T-helper 17 cell (primary cell): ENCODE measurements around the gene IGSF8. TPM values are rescaled to one million over a fixed set of nuclear protein-coding genes. Genes with fewer than 3 reads are reported as not detected.
"Not testable (repeated sequence)": the region's sequence is repeated elsewhere in the genome, so short reads cannot be mapped to it uniquely, and the experiment has no call there.

Experiments
- ATAC-seq: fragments of 150-1000 bp; cut with Tn5 transposase; 2 replicates; pipeline ENCODE4 v1.10.0; 2021; ENCODE audit warnings: mild to moderate bottlenecking, moderate library complexity
- DNase-seq, 3 donors: peaks; one replicate each; pipeline versions ENCODE4 v3.0.0 to v3.0.0-alpha.2; 2020 to 2021
- H3K9me3 ChIP-seq: one replicate; pipeline ENCODE4 v1.7.0; 2013; ENCODE audit warnings: low read length, mild to moderate bottlenecking; ENCODE audit not compliant: control insufficient read depth, poor library complexity, severe bottlenecking
- H3K27ac Mint-ChIP-seq: one replicate; pipeline ENCODE4 v1.8.0; 2022; ENCODE audit warnings: mild to moderate bottlenecking, moderate library complexity, mixed read lengths
- H3K27me3 Mint-ChIP-seq: one replicate; pipeline ENCODE4 v1.8.0; 2022; ENCODE audit warnings: mixed read lengths
- H3K36me3 Mint-ChIP-seq: one replicate; pipeline ENCODE4 v1.8.0; 2022; ENCODE audit warnings: low read depth, mixed read lengths
- H3K4me1 Mint-ChIP-seq: one replicate; pipeline ENCODE4 v1.8.0; 2022; ENCODE audit warnings: mild to moderate bottlenecking, mixed read lengths
- H3K4me3 Mint-ChIP-seq: one replicate; pipeline ENCODE4 v1.8.0; 2022; ENCODE audit warnings: mild to moderate bottlenecking, moderate library complexity, mixed read lengths
- total RNA-seq, 4 donors: library from RNA in 2 of 4; stranded (reverse) in 2 of 4; gene quantifications; one replicate each; pipeline ENCODE4 v1.2.3 and lab custom pipeline; 2022 to 2026

Gene IGSF8
- total RNA-seq, 2 donors from 2014 or later, result 29.3 to 36.8 TPM

DNA sequence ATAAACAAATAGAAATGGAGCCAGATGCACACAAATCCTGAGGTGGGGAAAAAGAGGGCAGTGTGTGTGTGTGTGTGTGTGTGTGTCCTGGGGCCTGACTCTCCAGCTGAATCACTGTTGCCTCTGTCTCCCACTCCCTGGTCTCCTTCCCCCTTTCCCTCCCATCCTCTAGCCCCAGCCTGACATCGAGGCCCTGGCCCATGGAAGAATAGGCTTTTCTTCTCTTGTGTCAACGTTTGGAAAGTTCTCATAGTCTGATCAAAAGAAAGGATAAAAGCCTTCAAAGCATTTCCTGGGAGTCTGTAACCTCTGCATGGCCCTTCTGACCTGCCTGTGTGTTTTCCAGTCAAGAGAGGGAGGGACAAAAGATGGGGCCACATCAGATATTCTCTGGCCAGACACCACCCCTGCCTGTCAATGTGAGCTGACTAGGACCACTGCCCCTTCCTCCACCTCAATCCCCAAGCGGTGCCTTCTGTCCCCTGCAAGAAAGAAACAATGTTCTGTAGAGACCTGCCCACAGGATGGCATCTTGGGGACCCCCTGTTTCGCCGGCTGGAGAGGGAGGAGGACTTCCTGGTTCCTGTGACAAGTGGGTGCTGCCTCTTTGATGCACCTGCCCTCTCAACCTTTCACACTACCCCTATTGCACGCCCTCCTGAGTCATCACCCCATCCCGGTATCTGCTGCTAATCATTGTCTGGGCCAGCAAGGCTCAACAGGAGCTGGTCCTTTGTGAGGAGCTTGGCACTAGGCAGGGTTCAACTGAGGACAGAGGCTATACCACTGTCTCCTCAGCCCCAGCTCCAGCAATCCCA lies 44.7 kb downstream of the IGSF8 start:
- Mint-ChIP-seq H3K4me3 (no peak overlapping the region), H3K36me3 (peaks cover 23% of the 10 kb centered on the region), H3K4me1 (peaks cover 8% of the 10 kb centered on the region), H3K27ac (no peak overlapping the region), H3K27me3 (peaks cover 98% of the 10 kb centered on the region)
- no peak for DNase-seq
- no peak for ATAC-seq
- no peaks in the 10 kb centered on the region for H3K9me3 ChIP-seq

DNA sequence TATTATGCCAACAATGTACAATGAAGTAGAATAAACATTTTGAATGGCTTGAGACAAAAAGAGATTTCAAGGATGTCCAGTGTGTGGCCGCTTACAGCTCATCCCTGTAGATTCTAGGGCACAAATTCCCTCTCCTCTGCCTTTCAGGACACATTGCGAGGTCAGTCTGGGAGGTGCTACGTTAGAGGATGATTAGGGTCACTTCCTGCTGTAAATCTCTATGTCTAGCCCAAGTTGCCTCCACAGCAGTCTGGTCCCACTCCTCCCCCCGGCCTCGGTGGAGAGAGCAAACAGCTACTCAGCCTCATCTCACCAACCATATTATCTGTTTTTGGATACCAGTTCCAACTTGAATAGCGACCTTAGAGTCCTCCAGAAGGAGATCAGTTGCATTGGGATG lies 45.5 kb downstream of the IGSF8 start:
- Mint-ChIP-seq H3K4me3 (no peak overlapping the region), H3K36me3 (peaks cover 26% of the 10 kb centered on the region), H3K27me3 (peaks cover 98% of the 10 kb centered on the region), H3K4me1 (peaks cover 11% of the 10 kb centered on the region), H3K27ac (no peak overlapping the region)
- DNase-seq, result no peak
- no peak for ATAC-seq
- H3K9me3 ChIP-seq, result no peaks in the 10 kb centered on the region

DNA sequence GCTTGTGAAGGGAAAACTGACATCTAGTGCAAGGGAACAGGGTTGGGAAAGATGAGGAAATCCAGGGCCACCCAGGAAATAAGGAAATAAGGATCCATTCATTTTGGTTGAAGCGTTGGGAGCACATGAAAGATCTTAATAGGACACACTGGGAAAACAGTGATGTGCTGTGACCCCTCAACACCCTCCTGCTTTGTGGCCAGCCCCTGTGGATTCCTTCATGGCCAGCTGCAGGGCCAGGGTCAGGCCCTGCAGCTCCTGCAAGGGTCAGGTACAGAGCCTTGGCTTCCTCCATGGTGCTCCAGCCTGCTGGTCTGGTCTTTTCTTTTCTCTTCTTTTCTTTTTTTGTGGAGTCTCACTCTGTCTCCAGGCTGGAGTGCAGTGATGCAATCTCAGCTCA lies 47.8 kb downstream of the IGSF8 start:
- H3K4me1 Mint-ChIP-seq, result peaks cover 22% of the 10 kb centered on the region
- peaks cover 94% of the 10 kb centered on the region for H3K27me3 Mint-ChIP-seq
- no peak overlapping the region for H3K4me3 Mint-ChIP-seq
- H3K27ac Mint-ChIP-seq, result no peak overlapping the region
- H3K9me3 ChIP-seq, result no peaks in the 10 kb centered on the region
- ATAC-seq (no peak), DNase-seq (no peak)
- H3K36me3 Mint-ChIP-seq, result peaks cover 16% of the 10 kb centered on the region

DNA sequence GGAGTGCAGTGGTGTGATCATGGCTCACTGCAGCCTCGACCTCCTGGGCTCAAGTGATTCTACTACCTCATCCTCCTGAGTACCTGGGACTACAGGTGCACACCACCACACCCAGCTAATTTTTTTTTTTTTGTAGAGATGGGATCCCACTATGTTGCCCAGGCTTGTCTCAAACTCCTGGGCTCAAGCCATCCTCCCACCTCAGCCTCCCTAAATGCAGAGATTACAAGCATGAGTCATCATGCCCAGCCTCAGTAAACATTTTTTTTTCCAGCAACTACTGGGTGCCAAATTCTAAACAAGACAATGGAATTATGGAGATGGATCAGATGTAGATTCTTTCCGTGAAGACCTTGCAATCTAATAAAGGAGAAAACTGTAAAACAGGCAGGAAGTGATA lies 48.2 kb downstream of the IGSF8 start:
- H3K27ac Mint-ChIP-seq, H3K4me3 Mint-ChIP-seq, H3K9me3 ChIP-seq, ATAC-seq, DNase-seq: not testable (repeated sequence)
- Mint-ChIP-seq H3K36me3 (peaks cover 16% of the 10 kb centered on the region), H3K4me1 (peaks cover 22% of the 10 kb centered on the region), H3K27me3 (peaks cover 94% of the 10 kb centered on the region)

DNA sequence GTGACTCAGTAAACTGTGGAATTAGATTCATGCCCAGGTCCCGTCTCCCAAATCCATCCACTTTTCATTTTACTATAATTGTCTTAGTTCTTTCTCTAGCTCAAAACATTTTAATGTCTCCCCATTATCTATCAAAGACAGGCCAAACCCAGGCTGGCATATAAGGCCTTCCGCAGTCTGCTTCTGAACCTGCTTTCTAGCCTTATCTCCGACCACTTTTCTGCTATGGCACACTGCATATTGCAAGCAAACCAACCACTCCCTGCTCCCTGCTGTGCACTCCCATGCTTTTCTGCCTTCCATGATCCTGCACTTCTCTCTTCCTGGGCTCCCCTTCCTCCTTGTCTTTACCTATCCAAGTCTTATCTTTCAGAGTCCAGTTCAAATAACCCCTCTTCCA lies 49.3 kb downstream of the IGSF8 start:
- no peaks in the 10 kb centered on the region for H3K9me3 ChIP-seq
- H3K36me3 Mint-ChIP-seq, result peaks cover 12% of the 10 kb centered on the region
- no peak overlapping the region for H3K4me3 Mint-ChIP-seq
- peaks cover 94% of the 10 kb centered on the region for H3K27me3 Mint-ChIP-seq
- DNase-seq (no peak), ATAC-seq (no peak)
- H3K4me1 Mint-ChIP-seq, result peaks cover 22% of the 10 kb centered on the region
- no peak overlapping the region for H3K27ac Mint-ChIP-seq

DNA sequence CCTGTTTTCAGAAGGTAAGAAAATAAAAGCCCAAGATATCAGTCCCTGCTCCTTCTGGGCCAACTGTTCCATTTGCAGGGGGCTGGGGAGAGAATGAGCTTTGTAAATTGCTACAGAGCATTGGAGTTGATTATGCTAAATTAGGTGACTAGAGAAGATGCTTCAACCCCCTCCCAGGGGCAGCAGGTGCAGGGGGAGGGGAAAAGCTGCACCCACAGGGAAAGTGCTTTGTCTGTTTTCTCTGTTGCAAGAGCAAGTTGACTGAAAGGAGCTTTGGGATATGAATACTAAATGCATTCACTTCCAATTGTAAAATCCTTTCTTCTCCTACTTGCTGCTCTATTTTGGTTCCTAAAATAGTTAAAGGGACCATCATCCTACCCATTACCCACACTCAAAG lies 50.1 kb downstream of the IGSF8 start:
- Mint-ChIP-seq H3K36me3 (peaks cover 12% of the 10 kb centered on the region), H3K4me3 (no peak overlapping the region), H3K27ac (no peak overlapping the region), H3K4me1 (peaks cover 22% of the 10 kb centered on the region), H3K27me3 (peaks cover 86% of the 10 kb centered on the region)
- ATAC-seq (no peak), DNase-seq (no peak)
- no peaks in the 10 kb centered on the region for H3K9me3 ChIP-seq

DNA sequence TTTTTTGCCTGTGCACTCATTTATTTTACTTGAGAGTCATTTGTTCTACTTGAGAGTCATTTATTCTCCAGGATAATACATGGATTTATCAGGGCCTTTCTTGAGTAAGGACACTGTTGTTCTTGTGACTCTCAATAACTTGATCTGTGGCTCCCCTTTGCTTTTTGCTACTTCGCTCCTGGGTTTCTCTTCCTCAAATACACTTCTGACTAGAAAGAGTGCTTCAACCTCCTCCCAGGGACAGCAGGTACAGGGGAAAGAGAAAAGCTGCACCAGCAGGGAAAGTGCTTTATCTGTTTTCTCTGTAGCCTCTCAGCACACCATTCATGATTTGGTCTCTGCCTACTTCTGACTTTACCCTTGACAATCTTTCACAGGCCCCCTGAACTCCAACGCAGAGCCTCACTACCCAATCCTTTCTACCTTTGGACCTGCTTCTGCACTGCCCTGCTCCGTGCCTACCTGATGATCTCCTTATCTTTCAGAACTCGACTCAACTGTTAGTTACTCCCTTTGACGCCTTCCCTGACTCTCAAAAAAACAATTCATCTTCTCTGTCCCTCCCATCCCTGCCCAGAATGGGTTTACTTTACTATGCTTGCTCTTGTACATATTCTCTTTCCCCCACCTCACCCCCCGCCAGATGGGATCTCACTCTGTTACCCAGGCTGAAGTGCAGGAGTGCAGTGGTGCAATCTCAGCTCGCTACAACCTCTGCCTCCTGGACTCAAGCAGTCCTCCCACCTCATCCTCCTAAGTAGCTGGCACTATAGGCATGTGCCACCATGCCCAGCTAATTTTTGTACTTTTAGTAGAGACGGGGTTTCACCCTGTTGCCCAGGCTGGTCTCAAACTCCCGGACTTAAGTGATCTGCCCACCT lies 51.1 kb downstream of the IGSF8 start:
- H3K27ac Mint-ChIP-seq, result no peak overlapping the region
- ATAC-seq, result peak; percentile 21

DNA sequence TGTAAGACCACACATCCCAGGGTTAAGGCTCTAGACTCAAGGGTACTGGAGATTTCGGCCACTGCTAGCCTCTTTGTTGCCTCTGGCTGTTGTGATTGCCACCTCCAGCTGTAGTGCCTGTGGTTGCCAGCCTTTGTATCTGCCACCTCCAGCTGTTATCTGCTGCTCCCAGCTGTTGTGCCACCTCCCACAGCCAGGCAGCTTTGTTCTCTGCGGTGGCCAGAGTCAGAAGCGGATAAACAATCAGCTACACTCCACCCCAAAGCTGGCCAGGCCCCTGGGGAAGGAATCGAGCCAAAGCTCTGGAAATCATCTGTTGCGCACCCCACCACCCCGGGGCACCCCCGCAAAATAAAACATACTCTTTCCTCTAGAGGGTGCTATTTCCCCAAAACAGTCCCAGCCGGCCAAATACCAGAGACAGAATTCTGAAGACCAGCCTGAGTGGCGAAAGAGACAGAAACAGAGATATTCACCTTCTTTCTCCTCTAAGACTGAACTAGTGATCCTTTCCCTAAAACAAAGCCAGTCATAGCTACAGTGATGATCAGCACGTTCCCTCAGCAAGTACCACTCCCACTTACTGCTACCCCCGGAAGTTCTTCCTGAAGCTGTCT lies 51.8 kb downstream of the IGSF8 start:
- Mint-ChIP-seq H3K4me3 (peak overlapping the region; percentile 76), H3K36me3 (peaks cover 9% of the 10 kb centered on the region), H3K4me1 (peaks cover 15% of the 10 kb centered on the region), H3K27ac (no peak overlapping the region), H3K27me3 (peaks cover 69% of the 10 kb centered on the region)
- DNase-seq, result peak in 1 of 3 donors; percentile 23
- H3K9me3 ChIP-seq, result no peaks in the 10 kb centered on the region
- peak; percentile 84 for ATAC-seq

More for the DNA sequence above, 51.1 kb downstream of the IGSF8 start:
- no peak for DNase-seq
- peaks cover 12% of the 10 kb centered on the region for H3K36me3 Mint-ChIP-seq
- H3K4me3 Mint-ChIP-seq, result peak overlapping the region; percentile 76
- H3K4me1 Mint-ChIP-seq, result peaks cover 20% of the 10 kb centered on the region
- H3K9me3 ChIP-seq, result no peaks in the 10 kb centered on the region
- H3K27me3 Mint-ChIP-seq, result peaks cover 76% of the 10 kb centered on the region

DNA sequence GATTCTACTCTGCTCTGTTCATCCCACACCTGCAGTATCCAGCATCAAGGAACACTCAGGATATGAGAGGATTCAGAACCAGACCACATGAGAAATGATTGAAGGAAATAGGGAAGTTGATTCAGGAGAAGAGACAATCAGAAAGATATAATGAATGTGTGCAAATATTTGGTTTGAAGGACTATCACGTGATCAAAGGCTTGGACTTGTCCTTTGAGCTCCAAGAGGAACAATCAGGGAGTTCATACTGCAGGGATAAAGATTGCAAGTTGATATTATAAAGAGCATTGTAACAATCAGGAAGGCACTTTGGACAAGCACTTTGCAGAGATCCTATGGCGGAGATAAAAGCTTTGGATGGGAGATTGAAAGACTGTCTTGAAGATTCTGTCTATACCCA lies 52.8 kb downstream of the IGSF8 start:
- Mint-ChIP-seq H3K36me3 (peaks cover 8% of the 10 kb centered on the region), H3K4me1 (peaks cover 15% of the 10 kb centered on the region), H3K27ac (peak overlapping the region; percentile 6), H3K27me3 (peaks cover 59% of the 10 kb centered on the region), H3K4me3 (no peak overlapping the region)
- no peaks in the 10 kb centered on the region for H3K9me3 ChIP-seq
- DNase-seq, result no peak
- no peak for ATAC-seq

DNA sequence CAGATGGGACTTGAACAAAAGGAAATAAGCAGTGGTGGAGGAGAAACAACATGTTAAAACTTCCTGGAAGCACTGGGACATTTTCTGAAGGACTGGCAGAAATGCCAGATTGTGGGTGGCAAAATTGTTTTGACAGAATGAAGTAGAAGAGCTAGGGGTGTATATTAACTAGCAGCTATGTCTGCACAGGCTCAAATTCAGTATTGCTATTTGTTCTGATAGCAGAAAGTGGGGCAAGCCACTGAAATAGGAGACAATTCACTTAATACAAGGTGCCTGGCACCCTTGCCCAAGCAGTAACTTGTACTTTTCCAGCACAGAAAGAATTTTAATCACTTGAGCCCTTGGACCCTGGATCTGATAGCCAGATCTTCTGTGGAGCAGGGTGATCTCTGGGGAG lies 54.9 kb downstream of the IGSF8 start:
- Mint-ChIP-seq H3K36me3 (peaks cover 1% of the 10 kb centered on the region), H3K4me3 (peak overlapping the region; percentile 10), H3K27me3 (peaks cover 40% of the 10 kb centered on the region), H3K4me1 (peaks cover 13% of the 10 kb centered on the region), H3K27ac (no peak overlapping the region)
- DNase-seq (no peak), ATAC-seq (no peak)
- H3K9me3 ChIP-seq, result no peaks in the 10 kb centered on the region

Other genes starting within 250 kb of the IGSF8 start
- gene VSIG8, start 236.0 kb downstream of the IGSF8 start, total RNA-seq, result not detected
- gene CFAP45, start 198.5 kb downstream of the IGSF8 start, total RNA-seq, result 1 to 10 TPM; 4.6 to 6.3 TPM
- gene TAGLN2, start 173.1 kb downstream of the IGSF8 start, total RNA-seq, result 100 to 1,000 TPM; 515 to 717 TPM
- under 1 TPM in 1 of 2 donors, not detected in 1; 0.07 TPM for gene IGSF9, start 153.0 kb downstream of the IGSF8 start, total RNA-seq
- gene SLAMF9, start 144.4 kb downstream of the IGSF8 start, total RNA-seq, result not detected
- gene PIGM, start 66.6 kb downstream of the IGSF8 start, total RNA-seq, result 1 to 10 TPM; 2.7 to 3.0 TPM
- gene KCNJ10, start 28.5 kb downstream of the IGSF8 start, total RNA-seq, result not detected
- not detected for gene KCNJ9, start 17.1 kb downstream of the IGSF8 start, total RNA-seq
- not detected for gene ATP1A2, start 17.1 kb upstream of the IGSF8 start, total RNA-seq
- under 1 TPM in 1 of 2 donors, not detected in 1; 0.27 TPM for gene ATP1A4, start 53.0 kb upstream of the IGSF8 start, total RNA-seq
- not detected for gene CASQ1, start 92.0 kb upstream of the IGSF8 start, total RNA-seq
- gene PEA15, start 106.8 kb upstream of the IGSF8 start, total RNA-seq, result 10 to 100 TPM; 19.6 to 21.6 TPM
- 100 to 1,000 TPM; 167 to 178 TPM for gene DCAF8, start 163.9 kb upstream of the IGSF8 start, total RNA-seq
- 10 to 100 TPM; 28.9 to 34.7 TPM for gene PEX19, start 186.5 kb upstream of the IGSF8 start, total RNA-seq
- 100 to 1,000 TPM; 122 to 143 TPM for gene COPA, start 244.6 kb upstream of the IGSF8 start, total RNA-seq
- 10 to 100 TPM; 63.3 to 65.6 TPM for gene NCSTN, start 244.8 kb upstream of the IGSF8 start, total RNA-seq